Cardiac fibroblast (primary cell): Measurements from ENCODE around the gene TNS1.

Experiments used
- DNase-seq, 2 donors: peaks; one replicate each; pipeline versions ENCODE4 v3.0.0 to v3.0.0-alpha.2; 2010; ENCODE audit warnings: low read depth in 2 of 2
- H3K4me3 ChIP-seq, 2 donors: replicated peaks in 1 of 2; 1 replicate in 1 of 2; 2 replicates in 1 of 2; pipeline ENCODE4 v1.5.1; 2011; ENCODE audit warnings: low read depth in 2 of 2, low read length in 2 of 2, mild to moderate bottlenecking in 2 of 2, moderate library complexity in 1 of 2
- TF ChIP-seq, protein P1 (sequence below): IDR thresholded peaks from one replicate; pipeline ENCODE4 v1.5.1; 2011; ENCODE audit warnings: low read depth, mild to moderate bottlenecking, low read length, inconsistent platforms

TNS1 gene

GRCh38 chr2:218005028-218005427 is 2.2 kb upstream of the TNS1 start:
- no peak for DNase-seq
- TF ChIP-seq, protein P1, sequence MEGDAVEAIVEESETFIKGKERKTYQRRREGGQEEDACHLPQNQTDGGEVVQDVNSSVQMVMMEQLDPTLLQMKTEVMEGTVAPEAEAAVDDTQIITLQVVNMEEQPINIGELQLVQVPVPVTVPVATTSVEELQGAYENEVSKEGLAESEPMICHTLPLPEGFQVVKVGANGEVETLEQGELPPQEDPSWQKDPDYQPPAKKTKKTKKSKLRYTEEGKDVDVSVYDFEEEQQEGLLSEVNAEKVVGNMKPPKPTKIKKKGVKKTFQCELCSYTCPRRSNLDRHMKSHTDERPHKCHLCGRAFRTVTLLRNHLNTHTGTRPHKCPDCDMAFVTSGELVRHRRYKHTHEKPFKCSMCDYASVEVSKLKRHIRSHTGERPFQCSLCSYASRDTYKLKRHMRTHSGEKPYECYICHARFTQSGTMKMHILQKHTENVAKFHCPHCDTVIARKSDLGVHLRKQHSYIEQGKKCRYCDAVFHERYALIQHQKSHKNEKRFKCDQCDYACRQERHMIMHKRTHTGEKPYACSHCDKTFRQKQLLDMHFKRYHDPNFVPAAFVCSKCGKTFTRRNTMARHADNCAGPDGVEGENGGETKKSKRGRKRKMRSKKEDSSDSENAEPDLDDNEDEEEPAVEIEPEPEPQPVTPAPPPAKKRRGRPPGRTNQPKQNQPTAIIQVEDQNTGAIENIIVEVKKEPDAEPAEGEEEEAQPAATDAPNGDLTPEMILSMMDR, result no peak
- no peak overlapping the region for H3K4me3 ChIP-seq

GRCh38 chr2:218003981-218004419 is 1.2 kb upstream of the TNS1 start:
- H3K4me3 ChIP-seq, result no peak overlapping the region
- TF ChIP-seq, protein P1, result no peak
- DNase-seq, result peak; percentile 91 to 98

DNA sequence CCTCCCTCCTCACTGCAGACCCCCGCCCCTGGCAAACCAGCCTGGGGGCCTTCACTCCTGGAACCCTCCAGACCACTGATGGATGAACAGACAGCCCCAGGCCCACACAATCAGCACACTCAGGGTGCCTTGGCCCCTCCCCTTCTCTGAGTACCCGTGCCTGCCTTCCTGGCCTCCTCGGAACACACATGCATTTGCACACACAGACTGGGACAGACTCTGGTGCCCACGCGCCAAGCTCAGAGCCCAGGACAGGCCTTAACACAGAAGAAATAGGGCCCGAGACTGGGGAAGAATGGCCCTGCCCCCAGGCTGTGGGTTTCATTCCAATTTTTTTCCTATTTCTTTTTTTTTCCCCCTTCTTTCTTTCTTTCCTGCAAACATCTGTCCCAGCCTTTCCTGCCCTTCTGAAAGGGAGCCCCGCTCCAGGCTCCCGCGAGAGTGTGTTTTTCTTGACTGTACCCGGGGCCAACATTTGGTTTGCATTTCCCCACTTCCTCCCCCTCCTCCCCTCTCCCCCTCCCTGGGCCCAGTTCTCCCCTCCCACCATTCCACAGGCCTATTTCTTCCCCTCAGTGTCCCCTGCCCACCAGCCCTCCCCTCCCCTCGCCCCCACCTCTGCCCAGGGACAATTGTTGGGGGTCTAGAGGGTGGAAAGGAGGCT is 618 bp upstream of the TNS1 start:
- TF ChIP-seq, protein P1, result no peak
- peak; percentile 63 to 84 for DNase-seq
- H3K4me3 ChIP-seq, result peak overlapping the region; percentile 59

DNA sequence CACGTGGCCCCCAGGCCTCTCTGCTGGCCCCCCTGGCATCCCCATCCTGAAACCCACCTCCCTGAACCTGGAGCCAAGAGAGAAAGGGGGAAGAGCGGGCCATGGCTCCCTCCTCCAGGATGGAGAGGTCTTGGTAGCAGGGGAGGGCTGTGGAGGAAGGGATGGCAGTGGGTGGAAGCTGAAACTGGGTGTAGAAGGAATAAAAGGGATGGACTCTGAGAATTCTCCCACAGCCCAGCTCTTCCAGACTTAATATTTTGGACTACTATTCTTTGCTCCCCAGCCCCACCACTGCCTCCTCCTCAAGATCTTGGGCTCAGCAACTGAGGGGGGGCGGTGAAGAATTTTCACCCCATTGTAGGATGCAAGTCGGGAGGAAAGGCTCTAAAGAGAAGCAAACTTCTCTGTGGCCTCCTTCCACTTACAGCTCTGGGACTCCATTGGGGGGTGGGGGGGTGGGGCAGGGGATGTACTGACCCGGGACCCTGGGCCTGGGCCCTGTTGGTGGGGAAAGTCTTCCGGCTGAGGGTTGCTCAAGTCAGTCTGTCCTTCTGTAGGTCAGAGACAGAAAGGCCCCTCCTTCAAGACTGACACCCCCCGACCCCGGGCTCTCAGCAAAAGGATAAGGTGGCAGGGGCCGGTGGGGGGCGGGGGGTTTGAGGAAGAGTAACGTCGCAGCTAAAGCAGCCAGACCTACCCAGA is 501 bp downstream of the TNS1 start:
- no peak for DNase-seq
- TF ChIP-seq, protein P1, result no peak
- H3K4me3 ChIP-seq, result peak overlapping the region; percentile 59

DNA sequence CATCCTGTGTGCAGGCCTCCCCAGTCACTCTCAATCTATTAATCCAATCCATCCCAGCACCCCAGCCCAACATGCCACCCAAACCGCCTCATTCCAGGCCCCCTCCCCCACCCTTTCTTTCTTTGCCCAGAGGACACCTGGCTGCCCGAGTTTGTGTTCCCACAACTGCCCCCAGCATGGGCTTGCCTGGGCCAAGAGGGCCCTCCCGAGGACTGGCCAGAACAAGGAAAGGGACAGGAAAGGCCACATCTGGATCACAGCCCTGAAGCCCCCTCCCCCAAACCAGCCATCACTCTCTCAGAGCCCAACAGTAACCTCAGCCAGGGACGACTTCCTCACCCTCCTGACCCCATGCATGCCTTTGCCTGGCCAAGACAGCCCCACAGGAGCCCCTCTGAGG is 1.2 kb downstream of the TNS1 start:
- no peak for DNase-seq
- TF ChIP-seq, protein P1, result no peak
- peak overlapping the region; percentile 59 for H3K4me3 ChIP-seq

DNA sequence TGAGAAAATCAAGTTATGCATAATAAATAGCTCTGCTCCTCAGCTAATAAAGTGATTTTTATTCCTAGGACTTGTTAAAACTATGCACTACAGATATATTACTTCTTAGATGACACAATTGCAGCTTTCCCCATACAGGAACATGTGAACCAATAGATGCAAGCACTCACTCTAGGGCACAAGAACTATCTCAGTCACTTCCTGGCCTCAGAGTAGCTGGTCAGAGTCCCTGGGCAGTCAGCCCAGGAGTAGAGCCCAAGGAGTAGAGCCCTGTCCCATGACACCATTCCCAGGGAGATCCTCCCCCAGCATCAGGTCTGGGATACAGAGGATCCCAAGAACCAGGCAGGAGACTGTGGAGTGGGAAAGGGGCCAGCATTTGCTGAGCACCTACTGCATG is 2.7 kb downstream of the TNS1 start:
- TF ChIP-seq, protein P1, result no peak
- no peak overlapping the region for H3K4me3 ChIP-seq
- DNase-seq, result peak; percentile 85 to 87
